SIG-M5 (cell line): Measurements from ENCODE around the gene TMEM120B.
"Not testable (repeated sequence)": the region's sequence is repeated elsewhere in the genome, so short reads cannot be mapped to it uniquely, and the experiment has no call there.

Experiments used
- DNase-seq: peaks from one replicate; lab custom pipeline; 2025; lab: John Stamatoyannopoulos, UW

The TMEM120B gene

GRCh38 chr12:121709478-121709961, 3.0 kb upstream of the TMEM120B start:
- no peak for DNase-seq

GRCh38 chr12:121711361-121712189, 977 bp upstream of the TMEM120B start:
- no peak for DNase-seq

- DNase-seq = no peak
Measured at GRCh38 chr12:121712190-121712460, 427 bp upstream of the TMEM120B start.

GRCh38 chr12:121713257-121713777, 765 bp downstream of the TMEM120B start:
- no peak for DNase-seq

- DNase-seq = no peak
Measured at GRCh38 chr12:121713793-121714192, 1.2 kb downstream of the TMEM120B start.

- not testable (repeated sequence) for DNase-seq
Measured at GRCh38 chr12:121715055-121715454, 2.5 kb downstream of the TMEM120B start.

- DNase-seq = no peak
Measured at GRCh38 chr12:121715862-121716435, 3.4 kb downstream of the TMEM120B start.

GRCh38 chr12:121717041-121717699, 4.6 kb downstream of the TMEM120B start:
- DNase-seq = no peak

- no peak for DNase-seq
Measured at GRCh38 chr12:121718653-121719239, 6.2 kb downstream of the TMEM120B start.

- no peak for DNase-seq
Measured at GRCh38 chr12:121719926-121720414, 7.4 kb downstream of the TMEM120B start.

GRCh38 chr12:121720762-121721161, 8.2 kb downstream of the TMEM120B start:
- no peak for DNase-seq

GRCh38 chr12:121722511-121722910, 10.0 kb downstream of the TMEM120B start:
- DNase-seq = no peak

- DNase-seq = no peak
Measured at GRCh38 chr12:121723200-121723599, 10.6 kb downstream of the TMEM120B start.

- DNase-seq = no peak
Measured at GRCh38 chr12:121724925-121725324, 12.4 kb downstream of the TMEM120B start.

GRCh38 chr12:121725423-121725822, 12.9 kb downstream of the TMEM120B start:
- DNase-seq = no peak

- DNase-seq = no peak
Measured at GRCh38 chr12:121729021-121729420, 16.5 kb downstream of the TMEM120B start.

GRCh38 chr12:121731473-121731872, 18.9 kb downstream of the TMEM120B start:
- no peak for DNase-seq

- no peak for DNase-seq
Measured at GRCh38 chr12:121733849-121734248, 21.3 kb downstream of the TMEM120B start.

GRCh38 chr12:121738340-121738858, 25.8 kb downstream of the TMEM120B start:
- DNase-seq = no peak

- DNase-seq = no peak
Measured at GRCh38 chr12:121740847-121741246, 28.3 kb downstream of the TMEM120B start.

GRCh38 chr12:121741743-121742142, 29.2 kb downstream of the TMEM120B start:
- DNase-seq = no peak

GRCh38 chr12:121745545-121745944, 33.0 kb downstream of the TMEM120B start:
- DNase-seq = not testable (repeated sequence)
